Measurements from ENCODE around the gene GRIP2.

- TF ChIP-seq CTCF (IDR thresholded peaks at IDR 0.05; ENCODE audit: insufficient read depth, low read depth, low read length) (no peak), EZH2 (IDR thresholded peaks at IDR 0.05; ENCODE audit: insufficient read depth, low read length) (no peak)
These were observed 10.0 kb upstream of the GRIP2 start for GRCh38 chr3:14550181-14550580.

All from astrocyte (in vitro differentiated cells and primary cell).